GM18519 (cell line): Measurements from ENCODE around the gene PRKN.
"Not testable (repeated sequence)": the region's sequence is repeated elsewhere in the genome, so short reads cannot be mapped to it uniquely, and the experiment has no call there.

Experiments
- ATAC-seq: cut with Tn5 transposase; IDR thresholded peaks from one replicate; pipeline ENCODE4 v1.9.1; 2021; ENCODE audit warnings: mild to moderate bottlenecking, moderate library complexity; ENCODE audit not compliant: unreplicated experiment, low FRiP score

PRKN gene

DNA sequence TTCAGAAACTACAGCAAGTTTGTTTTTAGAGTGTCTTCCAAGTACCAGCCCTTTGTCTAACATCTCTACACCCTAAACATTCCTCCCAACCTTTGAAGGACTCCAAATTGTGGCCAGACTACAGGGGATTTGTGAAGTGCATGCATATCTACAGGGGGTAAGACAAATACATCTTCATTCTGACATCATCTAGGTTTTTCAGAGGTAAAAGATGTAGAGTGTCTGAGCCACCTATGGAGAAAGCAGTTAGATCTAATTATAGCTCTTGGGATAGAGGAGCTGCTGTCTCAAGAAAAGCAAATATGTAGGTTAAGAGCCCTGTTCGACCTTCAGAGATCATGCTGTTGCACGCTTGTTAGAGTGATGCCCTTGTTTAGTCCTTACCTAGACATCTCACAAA, 836.0 kb downstream of the PRKN start:
- ATAC-seq, result no peak

DNA sequence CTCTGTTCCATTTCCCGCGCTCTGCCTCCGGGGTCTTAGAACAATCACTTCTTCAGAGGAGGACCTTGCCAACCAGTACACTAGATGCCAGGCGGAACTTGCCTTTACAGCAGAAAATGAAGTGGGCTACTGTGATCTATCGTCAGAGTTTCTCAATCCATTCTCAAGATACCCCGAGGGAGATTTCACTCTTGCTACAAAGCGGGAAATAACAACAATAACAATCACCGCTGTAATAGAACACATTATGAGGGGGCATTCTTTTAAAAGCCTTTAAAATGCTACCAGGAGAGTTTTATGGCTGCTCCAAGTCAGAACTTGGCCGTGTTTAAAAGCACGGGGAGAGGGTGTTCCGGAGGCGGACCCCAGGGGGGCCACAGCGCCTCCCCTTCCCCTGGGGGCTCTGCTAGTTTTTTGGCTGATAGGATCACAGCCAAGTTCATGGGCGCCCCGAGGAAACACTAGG, 836.7 kb downstream of the PRKN start:
- ATAC-seq, result no peak

DNA sequence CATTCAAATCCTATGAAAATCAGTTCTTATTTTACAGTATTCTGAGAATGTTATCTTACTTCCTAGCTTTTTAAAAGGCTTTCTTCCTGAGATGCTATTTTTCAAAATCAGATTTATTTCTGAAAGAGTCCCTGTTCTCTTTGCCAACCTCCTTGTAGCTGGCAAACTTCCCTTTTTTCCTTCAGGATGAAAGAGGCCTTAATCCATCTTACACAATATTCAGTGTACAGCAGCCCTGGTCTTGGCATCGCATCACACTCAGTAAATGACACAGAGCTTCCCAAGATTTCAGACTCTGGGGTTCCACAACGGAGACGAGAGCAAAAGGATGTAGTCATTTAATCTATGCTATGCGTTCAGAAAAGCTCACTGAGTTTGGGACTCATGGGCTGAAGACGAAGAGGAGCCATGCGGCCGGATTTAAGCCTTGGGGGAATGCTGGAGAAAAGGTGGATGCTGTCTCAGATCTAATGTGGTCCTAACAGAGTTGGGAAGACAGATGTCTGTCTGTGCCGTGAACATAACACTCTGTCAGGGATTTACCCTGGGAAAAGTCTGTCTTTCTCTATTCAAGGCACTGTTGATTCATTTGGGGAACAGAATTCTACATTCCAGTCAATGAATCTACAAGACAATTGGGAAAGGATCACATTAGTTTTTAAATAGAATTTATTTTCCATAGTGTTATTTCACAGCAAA, 837.3 kb downstream of the PRKN start:
- no peak for ATAC-seq

DNA sequence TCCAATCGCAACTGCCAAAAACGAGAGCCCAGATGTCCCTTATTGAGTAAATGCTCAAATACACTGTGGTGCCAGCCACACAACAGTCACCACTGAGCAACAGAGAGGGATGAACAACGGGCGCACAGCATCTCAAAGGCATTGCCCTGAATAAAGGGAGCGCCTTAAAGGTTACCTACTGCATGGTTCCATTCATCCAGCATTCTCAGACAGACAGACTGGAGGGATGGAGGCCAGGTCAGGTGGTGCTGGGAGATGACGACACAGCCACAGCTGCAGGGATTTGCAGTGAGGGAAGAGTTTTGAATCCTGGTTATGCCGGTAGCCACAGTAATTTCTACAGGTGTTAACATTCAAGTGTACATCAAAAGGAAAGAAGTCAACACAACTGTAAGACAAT, 838.2 kb downstream of the PRKN start:
- no peak for ATAC-seq

DNA sequence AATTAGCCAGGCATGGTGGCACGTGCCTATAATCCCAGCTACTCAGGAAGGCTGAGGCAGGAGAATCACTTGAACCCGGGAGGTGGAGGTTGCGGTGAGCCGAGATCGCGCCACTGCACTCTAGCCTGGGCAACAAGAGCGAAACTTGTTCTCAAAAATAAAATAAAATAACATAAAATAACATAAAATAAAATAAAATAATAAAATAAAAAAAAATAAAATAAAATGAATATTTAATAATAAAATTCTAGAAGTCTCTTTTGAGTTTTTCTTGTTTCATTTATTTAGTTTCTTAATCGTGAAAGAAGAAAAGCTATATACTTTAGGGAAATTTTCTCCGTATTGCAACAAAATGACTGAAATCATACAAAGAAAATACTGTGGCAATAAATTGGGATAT, 841.0 kb downstream of the PRKN start:
- ATAC-seq, result not testable (repeated sequence)

DNA sequence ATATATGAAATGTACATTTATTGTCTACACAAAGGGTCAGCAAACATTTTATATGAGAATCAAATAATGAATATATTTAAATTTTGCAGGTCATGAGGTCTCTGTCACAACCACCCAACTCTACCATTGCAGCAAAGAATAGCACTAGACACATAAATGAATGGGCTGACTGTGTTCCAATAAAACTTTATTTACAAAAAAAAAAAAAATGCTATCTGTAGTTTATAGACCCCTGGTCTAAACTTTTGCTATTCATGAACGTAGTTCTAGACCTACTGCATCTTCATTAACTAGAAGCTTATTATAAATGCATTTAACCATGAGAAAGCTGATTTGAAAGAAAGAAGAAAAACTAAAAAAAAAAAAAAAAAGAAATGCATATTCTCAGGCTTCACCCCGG, 842.8 kb downstream of the PRKN start:
- no peak for ATAC-seq

DNA sequence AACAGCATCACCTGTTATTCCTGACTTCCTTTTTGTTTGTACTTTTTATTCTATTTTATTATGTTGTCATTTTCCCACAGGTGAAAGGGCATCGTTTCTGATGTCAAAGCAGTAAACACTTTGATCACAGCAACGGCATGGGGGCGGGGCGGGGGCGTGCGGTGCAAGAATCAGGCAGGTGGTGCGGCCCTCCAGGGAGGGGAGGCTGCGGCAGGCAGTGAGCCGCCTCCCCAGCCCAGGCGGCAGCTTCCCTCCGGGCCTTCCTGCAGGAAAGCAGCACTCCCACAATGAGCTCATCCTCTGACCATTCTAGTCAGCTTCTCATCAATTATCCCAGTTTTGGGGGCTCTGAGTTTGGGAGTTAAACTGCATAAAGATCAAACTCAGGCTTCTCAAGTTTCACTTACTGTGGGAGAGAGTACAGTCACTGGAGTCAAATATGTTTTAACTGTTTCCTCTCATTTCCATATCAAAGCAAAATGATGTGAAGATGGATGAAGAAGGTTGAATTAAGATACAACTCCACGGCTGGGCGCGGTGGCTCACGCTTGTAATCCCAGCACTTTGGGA, 845.3 kb downstream of the PRKN start:
- no peak for ATAC-seq

DNA sequence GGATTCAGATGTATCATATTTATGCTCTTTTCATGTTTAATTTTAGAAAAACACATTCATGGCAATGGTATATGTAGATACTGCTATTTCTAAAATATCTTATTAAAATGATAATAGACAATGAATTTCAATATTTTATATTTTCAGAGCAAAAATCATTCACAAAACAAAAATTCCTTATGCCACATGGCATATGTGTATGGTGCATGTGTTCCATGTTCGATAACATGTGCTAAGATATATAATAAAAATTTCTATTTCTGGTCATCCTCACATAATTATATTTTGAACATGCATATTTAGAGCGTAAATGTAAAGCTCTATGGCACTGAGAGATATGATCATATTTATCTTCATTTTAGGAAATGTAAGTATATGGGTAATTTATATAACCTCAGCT, 847.5 kb downstream of the PRKN start:
- no peak for ATAC-seq

DNA sequence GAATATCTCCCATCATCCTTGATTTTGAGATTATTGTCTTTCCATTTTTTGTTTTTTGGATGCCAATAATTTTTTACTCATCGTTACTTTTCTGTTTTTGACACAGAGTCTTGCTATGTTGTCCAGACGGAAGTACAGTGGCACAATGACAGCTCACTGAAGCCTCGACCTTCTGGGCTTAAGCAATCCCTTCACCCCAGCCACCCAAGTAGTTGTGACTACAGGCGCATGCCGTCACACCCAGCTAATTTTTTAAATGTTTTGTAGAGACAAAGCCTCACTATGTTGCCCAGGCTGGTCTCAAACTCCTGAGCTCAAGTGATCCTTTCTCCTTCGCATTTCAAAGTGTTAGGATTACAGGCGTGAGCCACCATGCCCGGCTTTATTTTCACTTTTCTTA, 851.3 kb downstream of the PRKN start:
- no peak for ATAC-seq

DNA sequence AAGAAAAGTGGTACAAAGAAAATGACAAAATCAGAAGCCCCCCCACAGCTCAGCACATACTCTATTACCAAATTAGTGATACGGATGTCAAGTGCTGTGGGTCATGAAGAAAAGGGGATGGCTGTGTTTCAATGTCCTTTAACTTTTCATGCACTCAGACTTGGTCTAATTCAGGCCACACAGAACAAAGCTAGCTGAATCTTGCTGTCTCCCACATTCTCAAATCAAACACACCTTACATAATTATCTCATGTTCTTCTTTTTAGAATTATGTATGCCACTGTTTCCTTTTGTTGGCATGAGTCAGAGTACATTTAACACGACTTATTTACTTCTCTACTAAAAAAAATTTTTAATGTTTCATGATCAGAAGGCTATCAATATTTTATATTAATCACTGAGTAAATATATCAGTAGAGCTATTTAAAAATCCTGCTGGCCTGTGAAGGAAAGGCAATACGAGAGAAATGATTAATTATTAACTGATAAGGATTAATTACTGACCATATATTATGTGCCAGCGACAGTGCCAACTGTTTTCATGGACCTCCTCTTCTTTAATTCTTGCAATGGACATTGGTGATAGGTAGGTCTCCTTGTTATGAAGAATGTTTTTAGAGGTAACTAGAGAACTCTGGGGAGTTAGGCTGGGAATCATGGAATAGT, 857.2 kb downstream of the PRKN start:
- no peak for ATAC-seq

DNA sequence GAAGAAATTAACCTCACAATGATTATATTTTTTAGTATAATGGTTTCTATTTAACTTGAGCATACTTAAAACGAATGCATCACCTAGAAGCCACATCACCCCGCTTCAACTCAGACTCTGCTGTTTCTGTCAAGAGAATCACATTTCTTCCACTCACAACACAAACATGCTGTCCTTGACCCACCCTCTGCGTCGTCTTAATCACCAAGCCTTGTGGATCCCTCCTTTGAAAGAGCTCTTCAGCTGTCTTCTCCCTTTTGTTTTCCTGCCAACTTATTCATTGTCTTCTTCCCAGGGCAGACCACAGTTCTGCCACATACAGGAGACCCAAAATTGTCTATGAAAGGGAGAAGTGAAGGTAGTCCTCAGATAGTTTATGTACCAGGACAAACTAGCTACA, 858.1 kb downstream of the PRKN start:
- no peak for ATAC-seq

DNA sequence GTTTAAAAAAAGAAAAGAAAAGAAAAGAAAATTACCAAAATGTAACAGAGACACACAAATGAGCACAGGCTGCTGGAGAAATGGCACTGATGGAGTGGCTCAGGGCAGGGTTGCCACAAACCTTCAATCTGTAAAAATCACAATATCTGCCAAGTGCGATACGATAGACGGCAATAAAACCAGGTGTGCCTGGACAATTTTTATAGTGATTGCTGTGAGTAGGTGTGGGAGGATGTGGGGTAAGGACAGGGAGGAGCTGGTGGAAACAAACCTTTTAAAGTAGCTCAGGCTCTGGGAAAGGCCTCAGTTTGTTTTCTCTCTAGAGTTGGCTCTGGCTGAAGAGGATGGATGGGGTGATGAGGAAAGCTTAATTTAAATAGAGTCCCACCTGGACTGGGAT, 861.0 kb downstream of the PRKN start:
- no peak for ATAC-seq

DNA sequence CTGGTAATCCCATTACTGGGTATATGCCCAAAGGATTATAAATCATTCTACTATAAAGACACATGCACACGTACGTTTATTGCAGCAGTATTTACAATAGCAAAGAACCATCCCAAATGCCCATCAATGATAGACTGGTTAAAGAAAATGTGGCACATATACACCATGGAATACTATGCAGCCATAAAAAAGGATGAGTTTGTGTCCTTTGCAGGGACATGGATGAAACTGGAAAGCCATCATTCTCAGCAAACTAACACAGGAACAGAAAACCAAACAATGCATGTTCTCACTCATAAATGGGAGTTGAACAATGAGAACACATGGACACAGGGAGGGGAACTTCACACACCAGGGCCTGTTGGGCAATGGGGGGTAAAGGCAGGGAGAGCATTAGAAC, 866.5 kb downstream of the PRKN start:
- not testable (repeated sequence) for ATAC-seq

DNA sequence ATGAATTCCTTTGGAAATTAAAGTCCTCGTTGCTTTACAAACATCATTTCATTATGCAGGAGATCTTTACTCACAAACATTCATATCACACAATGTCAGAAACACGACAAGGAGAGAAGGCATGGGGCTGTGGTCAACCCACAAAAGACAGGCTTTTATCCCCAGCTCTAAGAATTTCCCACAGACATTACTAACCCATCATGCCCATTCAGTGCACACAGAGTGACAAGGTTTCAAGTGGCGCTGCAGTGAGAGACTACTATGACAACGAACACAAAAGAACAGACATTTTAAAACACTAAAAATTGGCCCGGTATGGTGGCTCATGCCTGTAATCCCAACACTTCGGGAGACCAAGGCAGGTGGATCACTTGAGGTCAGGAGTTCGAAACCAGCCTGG, 873.9 kb downstream of the PRKN start:
- ATAC-seq, result no peak

DNA sequence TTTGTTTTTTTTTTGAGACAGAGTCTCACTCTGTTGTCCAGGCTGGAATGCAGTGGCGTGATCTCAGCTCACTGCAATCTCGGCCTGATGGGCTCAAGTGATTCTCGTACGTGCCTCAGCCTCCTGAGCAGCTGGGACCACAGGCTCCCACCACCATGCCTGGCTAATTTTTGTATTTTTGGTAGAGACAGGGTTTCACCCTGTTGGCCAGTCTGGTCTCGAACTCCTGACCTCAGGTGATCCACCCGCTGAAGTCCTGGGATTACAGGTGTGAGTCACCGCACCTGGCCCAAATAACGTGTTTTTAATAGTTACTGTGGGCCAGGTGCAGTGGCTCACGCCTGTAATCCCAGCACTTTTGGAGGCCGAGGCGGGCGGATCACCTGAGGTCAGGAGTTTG, 876.1 kb downstream of the PRKN start:
- not testable (repeated sequence) for ATAC-seq

DNA sequence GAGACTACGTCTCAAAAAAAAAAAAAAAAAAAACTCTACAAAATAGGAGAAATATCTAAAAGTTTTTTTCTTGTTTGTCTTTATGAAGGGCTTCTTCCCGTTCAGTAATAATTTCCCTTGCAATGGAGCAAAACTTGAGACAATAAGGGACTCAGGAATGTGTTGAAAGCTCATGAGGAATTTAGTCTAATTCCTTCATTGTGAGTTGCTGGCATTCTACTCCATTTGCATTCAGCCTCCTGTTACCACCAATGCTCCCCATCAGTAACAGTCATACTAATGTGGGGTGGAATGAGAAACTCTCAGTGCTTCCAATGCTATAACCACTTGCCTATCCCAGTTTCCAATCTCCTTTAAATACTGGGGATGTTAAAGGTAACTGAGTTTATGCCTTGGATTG, 877.0 kb downstream of the PRKN start:
- ATAC-seq, result no peak

DNA sequence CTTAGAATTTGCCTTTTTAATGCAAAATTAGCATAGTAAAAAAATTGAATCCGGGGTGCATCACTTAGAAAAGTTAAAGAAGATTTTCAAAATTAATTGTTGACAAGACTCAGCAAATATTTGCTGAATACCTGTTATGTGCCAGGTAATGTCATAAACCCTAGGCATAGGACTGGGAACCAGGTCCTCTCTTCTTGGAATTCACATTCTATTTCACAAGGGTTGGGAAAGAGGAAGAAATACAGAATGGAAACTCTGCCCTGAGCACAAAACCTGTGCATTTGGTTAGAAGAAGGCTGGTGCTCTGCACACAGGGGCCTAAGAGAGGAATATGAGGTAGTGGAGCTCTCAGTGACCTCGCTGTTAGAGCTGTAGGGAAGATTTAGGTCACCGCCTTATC, 879.9 kb downstream of the PRKN start:
- no peak for ATAC-seq

DNA sequence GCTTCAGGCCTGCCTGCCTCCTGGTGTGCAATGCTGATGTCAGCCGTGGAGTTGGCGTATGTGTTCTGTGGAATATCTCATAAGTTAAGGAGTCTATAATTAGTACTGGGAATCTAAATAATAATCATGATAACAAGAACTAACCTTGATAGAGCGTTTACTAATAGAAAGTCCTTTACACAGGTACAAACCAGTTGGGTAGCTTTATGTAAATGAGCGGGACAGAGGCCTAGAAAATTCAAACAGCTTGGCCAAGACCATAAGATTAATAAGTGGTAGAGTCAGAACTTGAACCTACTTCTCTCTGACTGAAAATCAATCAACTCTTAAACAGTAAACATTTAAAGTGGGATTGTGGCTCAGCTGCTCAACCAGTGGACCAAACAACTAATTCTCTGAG, 882.8 kb downstream of the PRKN start:
- ATAC-seq, result no peak

DNA sequence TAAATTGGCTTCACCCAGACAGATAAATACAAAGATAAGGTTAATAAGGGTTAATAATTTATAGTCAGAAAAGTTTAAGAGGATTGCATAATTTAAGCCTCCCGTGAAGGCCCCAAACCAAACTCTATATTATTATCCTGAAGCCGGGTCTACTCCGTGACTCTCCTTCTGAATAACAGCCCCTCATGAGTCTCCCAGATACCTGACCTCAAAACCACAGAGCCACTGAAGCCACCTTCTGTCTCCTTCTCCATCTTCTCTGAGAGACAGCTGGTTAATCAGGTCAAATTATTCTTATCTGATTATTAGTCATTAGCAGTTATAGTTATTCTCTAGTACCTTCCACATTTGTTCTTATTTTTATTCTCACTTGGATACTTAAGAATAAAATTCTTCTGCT, 884.5 kb downstream of the PRKN start:
- ATAC-seq, result no peak

DNA sequence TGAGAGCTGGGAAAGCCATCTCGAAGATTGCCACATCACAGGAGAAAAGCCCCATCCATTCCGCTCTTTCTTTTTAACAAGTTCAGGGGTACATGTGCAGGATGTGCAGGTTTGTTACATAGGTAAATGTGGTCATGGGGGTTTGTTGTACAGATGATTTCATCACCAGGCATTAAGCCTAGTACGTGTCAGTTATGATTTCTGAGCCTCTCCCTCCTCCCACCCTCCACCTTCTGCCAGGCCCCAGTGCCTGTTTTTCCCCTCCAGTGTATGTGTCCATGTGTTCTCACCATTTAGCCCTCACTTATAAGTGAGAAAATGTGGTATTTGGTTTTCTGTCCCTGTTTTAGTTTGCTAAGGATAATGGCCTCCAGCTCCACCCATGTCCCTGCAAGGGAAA, 887.2 kb downstream of the PRKN start:
- ATAC-seq, result no peak

DNA sequence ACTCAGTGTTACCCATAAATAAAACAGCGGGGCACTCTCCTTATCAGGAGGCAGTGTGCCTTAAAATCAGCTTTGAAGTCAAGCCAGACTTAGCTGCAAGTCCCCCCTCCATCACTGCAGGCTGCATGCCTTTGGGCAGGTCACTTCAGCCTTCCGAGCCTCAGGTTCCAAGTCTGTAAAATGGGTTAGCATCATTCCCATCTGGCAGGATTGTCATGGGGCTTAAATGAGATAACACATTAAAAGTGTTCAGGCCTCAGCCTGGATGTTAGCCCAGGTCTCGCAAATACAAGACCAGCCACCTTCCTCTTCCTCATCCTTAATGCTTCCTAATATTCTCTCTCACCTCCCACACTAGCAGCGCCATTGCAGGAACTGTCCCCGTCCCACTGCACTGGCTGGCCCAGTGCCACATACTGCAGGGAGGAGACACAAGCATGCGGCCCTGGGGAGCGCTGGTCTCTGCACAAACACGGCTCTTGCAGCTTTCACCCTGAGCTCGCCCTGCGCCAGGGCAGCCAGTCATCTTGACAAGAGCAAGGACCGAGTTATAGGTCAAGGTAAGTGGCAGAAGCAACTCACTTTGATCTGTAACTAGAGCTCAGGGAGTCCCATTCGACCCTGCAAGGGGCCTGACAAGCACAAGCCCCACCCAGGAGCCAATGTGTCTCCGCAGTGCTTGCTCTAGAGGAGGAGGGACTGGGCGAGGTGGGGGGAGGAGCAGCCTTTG, 889.1 kb downstream of the PRKN start:
- no peak for ATAC-seq
